Measurements from ENCODE around the gene ZKSCAN1. TPM values are rescaled to one million over a fixed set of nuclear protein-coding genes. Genes with fewer than 3 reads are reported as not detected.

Gene ZKSCAN1
- total RNA-seq, 1 experiment from 2014 or later, result 17.7 TPM

GRCh38 chr7:100016215-100016901, 962 bp downstream of the ZKSCAN1 start:
- no peak for DNase-seq
- H3K4me1 ChIP-seq, result peaks cover 9% of the 10 kb centered on the region
- no peaks in the 10 kb centered on the region for H3K9me3 ChIP-seq (replicated peaks)
- H3K36me3 ChIP-seq, result peaks cover 7% of the 10 kb centered on the region
- peak overlapping the region; percentile 82 for H3K27ac ChIP-seq
- no peaks in the 10 kb centered on the region for H3K27me3 ChIP-seq
- H3K4me3 ChIP-seq, result peak overlapping the region; percentile 99

DNA sequence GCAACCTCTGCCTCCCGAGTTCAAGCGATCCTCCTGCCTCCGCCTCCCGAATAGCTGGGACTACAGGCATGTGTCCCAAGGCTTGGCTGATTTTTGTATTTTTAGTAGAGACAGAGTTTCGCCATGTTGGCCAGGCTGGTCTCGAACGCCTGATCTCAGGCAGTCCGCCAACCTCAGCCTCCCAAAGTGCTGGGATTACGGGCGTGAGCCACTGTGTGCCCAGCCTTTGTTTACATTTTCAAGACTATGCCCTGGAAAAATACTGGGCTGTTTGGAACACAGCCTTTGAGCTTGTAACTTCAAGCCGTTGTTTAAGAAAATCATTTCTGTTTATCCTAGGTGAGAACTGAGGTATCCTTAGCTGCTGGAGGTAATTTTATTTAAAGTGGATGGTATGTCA, 1.9 kb downstream of the ZKSCAN1 start:
- H3K4me3 ChIP-seq, result no peak overlapping the region
- H3K9me3 ChIP-seq (replicated peaks), result no peaks in the 10 kb centered on the region
- no peak overlapping the region for H3K27ac ChIP-seq
- peaks cover 9% of the 10 kb centered on the region for H3K4me1 ChIP-seq
- peaks cover 9% of the 10 kb centered on the region for H3K36me3 ChIP-seq
- H3K27me3 ChIP-seq, result no peaks in the 10 kb centered on the region
- DNase-seq, result no peak

GRCh38 chr7:100017875-100018274, 2.5 kb downstream of the ZKSCAN1 start:
- DNase-seq, result no peak
- Histone ChIP-seq H3K36me3 (peaks cover 9% of the 10 kb centered on the region), H3K27ac (no peak overlapping the region), H3K9me3 (replicated peaks) (no peaks in the 10 kb centered on the region), H3K4me1 (peaks cover 9% of the 10 kb centered on the region), H3K4me3 (no peak overlapping the region), H3K27me3 (no peaks in the 10 kb centered on the region)

DNA sequence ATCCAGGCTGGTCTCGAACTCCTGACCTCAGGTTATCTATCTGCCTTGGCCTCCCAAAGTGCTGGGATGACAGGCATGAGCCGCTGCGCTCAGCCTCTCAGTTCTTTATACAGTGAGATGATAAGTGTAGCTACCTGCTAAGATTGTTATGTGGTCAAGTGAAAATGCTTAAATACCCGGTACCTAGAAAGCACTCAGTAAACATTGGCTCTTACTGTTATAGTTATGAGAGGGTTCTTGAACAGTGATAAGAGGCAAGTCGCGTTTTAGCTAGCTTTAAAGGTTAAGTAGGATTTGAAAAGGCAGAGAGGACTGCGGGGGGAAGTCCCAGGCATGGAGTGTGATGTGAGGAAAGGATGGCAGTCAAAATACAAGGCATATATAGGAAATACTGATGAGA, 4.5 kb downstream of the ZKSCAN1 start:
- peaks cover 25% of the 10 kb centered on the region for H3K36me3 ChIP-seq
- H3K4me3 ChIP-seq, result no peak overlapping the region
- no peaks in the 10 kb centered on the region for H3K9me3 ChIP-seq (replicated peaks)
- H3K27me3 ChIP-seq, result no peaks in the 10 kb centered on the region
- DNase-seq, result no peak
- peaks cover 9% of the 10 kb centered on the region for H3K4me1 ChIP-seq
- no peak overlapping the region for H3K27ac ChIP-seq

DNA sequence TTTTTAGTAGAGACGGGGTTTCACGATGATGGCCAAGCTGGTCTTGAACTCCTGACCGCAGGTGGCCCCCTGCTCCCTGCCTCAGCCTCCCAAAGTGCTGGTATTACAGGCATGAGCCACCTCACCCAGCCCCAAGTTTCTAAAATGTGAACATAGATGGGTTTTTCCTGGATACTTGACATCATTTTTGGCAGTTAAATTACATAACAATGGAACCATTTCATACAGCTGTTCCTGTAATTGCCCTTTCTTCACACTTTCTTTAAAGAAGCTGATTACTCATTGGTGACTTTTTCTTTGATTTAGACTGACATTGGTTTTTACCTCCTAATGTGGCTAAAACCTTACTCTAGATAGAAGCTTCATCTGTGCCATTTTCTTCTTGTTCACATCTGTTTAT, 5.9 kb downstream of the ZKSCAN1 start:
- no peak for DNase-seq
- Histone ChIP-seq H3K9me3 (replicated peaks) (no peaks in the 10 kb centered on the region), H3K4me1 (peaks cover 6% of the 10 kb centered on the region), H3K27me3 (no peaks in the 10 kb centered on the region), H3K36me3 (peaks cover 36% of the 10 kb centered on the region), H3K27ac (no peak overlapping the region), H3K4me3 (no peak overlapping the region)

- no peak for DNase-seq
These were observed 7.2 kb downstream of the ZKSCAN1 start for GRCh38 chr7:100022621-100023020.

DNA sequence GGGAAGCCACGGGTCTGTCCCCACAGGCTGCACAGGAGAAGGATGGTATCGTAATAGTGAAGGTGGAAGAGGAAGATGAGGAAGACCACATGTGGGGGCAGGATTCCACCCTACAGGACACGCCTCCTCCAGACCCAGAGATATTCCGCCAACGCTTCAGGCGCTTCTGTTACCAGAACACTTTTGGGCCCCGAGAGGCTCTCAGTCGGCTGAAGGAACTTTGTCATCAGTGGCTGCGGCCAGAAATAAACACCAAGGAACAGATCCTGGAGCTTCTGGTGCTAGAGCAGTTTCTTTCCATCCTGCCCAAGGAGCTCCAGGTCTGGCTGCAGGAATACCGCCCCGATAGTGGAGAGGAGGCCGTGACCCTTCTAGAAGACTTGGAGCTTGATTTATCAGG, 8.1 kb downstream of the ZKSCAN1 start:
- no peaks in the 10 kb centered on the region for H3K27me3 ChIP-seq

More at GRCh38 chr7:100022621-100023020, 7.2 kb downstream of the ZKSCAN1 start:
- H3K4me1 ChIP-seq, result no peaks in the 10 kb centered on the region
- peaks cover 46% of the 10 kb centered on the region for H3K36me3 ChIP-seq
- H3K4me3 ChIP-seq, result no peak overlapping the region
- no peaks in the 10 kb centered on the region for H3K27me3 ChIP-seq
- H3K27ac ChIP-seq, result no peak overlapping the region
- no peaks in the 10 kb centered on the region for H3K9me3 ChIP-seq (replicated peaks)

DNA sequence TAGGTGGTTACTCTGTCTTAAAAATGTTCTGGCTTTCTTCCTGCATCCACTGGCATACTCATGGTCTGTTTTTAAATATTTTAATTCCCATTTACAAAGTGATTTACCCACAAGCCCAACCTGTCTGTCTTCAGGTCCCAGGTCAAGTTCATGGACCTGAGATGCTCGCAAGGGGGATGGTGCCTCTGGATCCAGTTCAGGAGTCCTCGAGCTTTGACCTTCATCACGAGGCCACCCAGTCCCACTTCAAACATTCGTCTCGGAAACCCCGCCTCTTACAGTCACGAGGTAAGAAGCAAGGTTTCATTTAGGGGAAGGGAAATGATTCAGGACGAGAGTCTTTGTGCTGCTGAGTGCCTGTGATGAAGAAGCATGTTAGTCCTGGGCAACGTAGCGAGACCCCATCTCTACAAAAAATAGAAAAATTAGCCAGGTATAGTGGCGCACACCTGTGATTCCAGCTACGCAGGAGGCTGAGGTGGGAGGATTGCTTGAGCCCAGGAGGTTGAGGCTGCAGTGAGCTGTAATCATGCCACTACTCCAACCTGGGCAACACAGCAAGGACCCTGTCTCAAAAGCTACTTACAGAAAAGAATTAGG, 8.7 kb downstream of the ZKSCAN1 start:
- Histone ChIP-seq H3K9me3 (replicated peaks) (no peaks in the 10 kb centered on the region), H3K36me3 (peaks cover 43% of the 10 kb centered on the region), H3K4me3 (no peak overlapping the region), H3K27ac (no peak overlapping the region), H3K4me1 (no peaks in the 10 kb centered on the region), H3K27me3 (no peaks in the 10 kb centered on the region)
- DNase-seq, result no peak

More for the DNA sequence above, 8.1 kb downstream of the ZKSCAN1 start:
- no peak for DNase-seq
- Histone ChIP-seq H3K27ac (no peak overlapping the region), H3K4me1 (no peaks in the 10 kb centered on the region), H3K36me3 (peaks cover 43% of the 10 kb centered on the region), H3K9me3 (replicated peaks) (no peaks in the 10 kb centered on the region), H3K4me3 (no peak overlapping the region)

GRCh38 chr7:100027197-100027596, 11.8 kb downstream of the ZKSCAN1 start:
- Histone ChIP-seq H3K27ac (no peak overlapping the region), H3K4me1 (no peaks in the 10 kb centered on the region), H3K36me3 (peaks cover 44% of the 10 kb centered on the region), H3K9me3 (replicated peaks) (no peaks in the 10 kb centered on the region), H3K4me3 (no peak overlapping the region), H3K27me3 (no peaks in the 10 kb centered on the region)
- DNase-seq, result no peak

GRCh38 chr7:100029596-100029995, 14.2 kb downstream of the ZKSCAN1 start:
- no peak for DNase-seq
- Histone ChIP-seq H3K9me3 (replicated peaks) (no peaks in the 10 kb centered on the region), H3K4me3 (no peak overlapping the region), H3K36me3 (peaks cover 45% of the 10 kb centered on the region), H3K27ac (no peak overlapping the region), H3K4me1 (no peaks in the 10 kb centered on the region), H3K27me3 (no peaks in the 10 kb centered on the region)

- H3K4me3 ChIP-seq, result no peak overlapping the region
- H3K9me3 ChIP-seq (replicated peaks), result no peaks in the 10 kb centered on the region
- H3K36me3 ChIP-seq, result peaks cover 34% of the 10 kb centered on the region
- DNase-seq, result no peak
- no peaks in the 10 kb centered on the region for H3K4me1 ChIP-seq
- H3K27me3 ChIP-seq, result no peaks in the 10 kb centered on the region
- no peak overlapping the region for H3K27ac ChIP-seq
These were observed 18.1 kb downstream of the ZKSCAN1 start for GRCh38 chr7:100033526-100033925.

DNA sequence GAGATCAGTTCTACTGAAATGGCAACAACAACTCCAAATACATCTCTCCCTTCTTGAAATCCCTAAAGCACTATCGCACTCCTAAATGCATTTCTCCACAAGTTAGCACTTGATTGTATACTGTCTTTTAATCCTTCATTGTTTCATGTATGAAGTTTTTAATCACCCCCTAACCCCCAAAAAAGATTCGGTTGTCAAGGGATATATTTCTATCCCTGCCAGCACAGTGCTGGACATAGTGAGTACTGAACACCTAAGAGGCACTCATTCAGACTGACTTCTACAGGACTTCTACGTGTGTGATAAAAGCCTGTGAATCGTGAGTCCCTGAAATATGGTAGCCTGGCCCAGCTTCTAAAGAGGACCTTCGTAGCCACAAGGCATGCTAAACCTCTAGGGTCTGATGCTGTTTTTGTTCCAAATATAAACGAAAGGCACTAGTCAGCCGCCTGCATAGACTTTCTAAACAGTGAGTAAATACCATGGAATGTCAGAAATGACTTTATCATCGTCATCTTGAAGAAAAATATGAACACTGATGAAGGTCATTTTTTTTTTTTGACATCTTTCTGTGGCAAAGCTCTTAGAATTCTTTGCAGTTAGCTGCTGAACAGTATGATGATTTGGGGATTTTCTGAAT, 19.6 kb downstream of the ZKSCAN1 start:
- H3K9me3 ChIP-seq (replicated peaks), result no peaks in the 10 kb centered on the region; the same call in 1 of the 2 replicates
- peaks cover 34% of the 10 kb centered on the region for H3K36me3 ChIP-seq
- no peak overlapping the region for H3K27ac ChIP-seq
- H3K27me3 ChIP-seq, result no peaks in the 10 kb centered on the region
- H3K4me1 ChIP-seq, result no peaks in the 10 kb centered on the region
- no peak for DNase-seq
- no peak overlapping the region for H3K4me3 ChIP-seq

GRCh38 chr7:100035876-100036275, 20.5 kb downstream of the ZKSCAN1 start:
- no peak for DNase-seq
- Histone ChIP-seq H3K4me3 (no peak overlapping the region), H3K4me1 (no peaks in the 10 kb centered on the region), H3K9me3 (replicated peaks) (no peaks in the 10 kb centered on the region; the same call in 1 of the 2 replicates), H3K27me3 (no peaks in the 10 kb centered on the region), H3K36me3 (peaks cover 27% of the 10 kb centered on the region), H3K27ac (no peak overlapping the region)

DNA sequence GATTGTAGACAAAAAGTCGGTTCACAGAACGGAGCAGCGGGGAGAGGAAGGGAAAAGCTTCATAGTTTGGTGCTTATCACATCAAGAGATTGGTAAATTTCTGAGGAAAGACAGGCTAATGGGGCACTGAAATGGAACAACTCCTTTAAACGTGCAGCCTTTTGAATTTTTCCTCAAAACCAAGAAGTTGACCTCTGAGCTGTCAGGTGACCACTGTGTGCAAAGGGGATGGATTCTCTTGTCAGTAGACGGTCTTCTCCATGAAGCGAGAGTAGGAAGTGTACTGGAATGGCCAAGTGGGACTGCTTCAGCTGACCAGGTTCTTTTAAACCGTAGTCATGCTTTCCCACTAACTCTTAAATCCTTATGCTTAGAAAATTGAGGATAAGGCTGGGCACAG, 22.9 kb downstream of the ZKSCAN1 start:
- Histone ChIP-seq H3K4me3 (no peak overlapping the region), H3K27me3 (no peaks in the 10 kb centered on the region), H3K9me3 (replicated peaks) (no peaks in the 10 kb centered on the region; the same call in 1 of the 2 replicates), H3K4me1 (no peaks in the 10 kb centered on the region), H3K36me3 (peaks cover 21% of the 10 kb centered on the region), H3K27ac (no peak overlapping the region)
- DNase-seq, result no peak

- no peaks in the 10 kb centered on the region for H3K27me3 ChIP-seq
- H3K4me3 ChIP-seq, result no peak overlapping the region
- peaks cover 4% of the 10 kb centered on the region for H3K36me3 ChIP-seq
- DNase-seq, result no peak
- no peak overlapping the region for H3K27ac ChIP-seq
- H3K4me1 ChIP-seq, result no peaks in the 10 kb centered on the region
- H3K9me3 ChIP-seq (replicated peaks), result no peaks in the 10 kb centered on the region; the same call in 1 of the 2 replicates
These were observed 25.2 kb downstream of the ZKSCAN1 start for GRCh38 chr7:100040575-100040974.
